ENCODE results near the gene TLDC2. TPM values are rescaled to one million over a fixed set of nuclear protein-coding genes. Genes with fewer than 3 reads are reported as not detected.
A peak's percentile ranks its signal among the peaks of the same experiment; 100 is the strongest.
"Not testable (repeated sequence)": the region's sequence is repeated elsewhere in the genome, so short reads cannot be mapped to it uniquely, and the experiment has no call there.

Gene TLDC2
- total RNA-seq, 1 donor from 2014 or later = not detected

GRCh38 chr20:36839150-36839549 is 36.8 kb upstream of the TLDC2 start:
- Histone ChIP-seq H3K4me3 (no peak overlapping the region), H3K36me3 (peaks cover 27% of the 10 kb centered on the region), H3K9me3 (replicated peaks) (no peaks in the 10 kb centered on the region), H3K27me3 (ENCODE audit: low read depth) (no peaks in the 10 kb centered on the region), H3K27ac (replicated peaks) (no peak overlapping the region), H3K4me1 (peaks cover 57% of the 10 kb centered on the region)
- DNase-seq = no peak
- intact Hi-C loops (cut with micrococcal nuclease) = no loop called here
- no peak for TF ChIP-seq CTCF (IDR thresholded peaks at IDR 0.05; ENCODE audit: borderline replicate concordance)

GRCh38 chr20:36841030-36841429 is 34.9 kb upstream of the TLDC2 start:
- peaks cover 58% of the 10 kb centered on the region for H3K4me1 ChIP-seq
- H3K27ac ChIP-seq (replicated peaks) = peak overlapping the region; percentile 92
- intact Hi-C loops (cut with micrococcal nuclease); DNase-seq; H3K4me3 ChIP-seq; H3K9me3 ChIP-seq (replicated peaks); H3K27me3 ChIP-seq (ENCODE audit: low read depth): not testable (repeated sequence)
- peaks cover 27% of the 10 kb centered on the region for H3K36me3 ChIP-seq

GRCh38 chr20:36845288-36845971 is 30.5 kb upstream of the TLDC2 start:
- Histone ChIP-seq H3K4me3 (no peak overlapping the region), H3K36me3 (no peaks in the 10 kb centered on the region), H3K27me3 (ENCODE audit: low read depth) (no peaks in the 10 kb centered on the region), H3K9me3 (replicated peaks) (no peaks in the 10 kb centered on the region), H3K4me1 (peaks cover 83% of the 10 kb centered on the region), H3K27ac (replicated peaks) (peak overlapping the region; percentile 92)
- no peak for DNase-seq
- intact Hi-C loops (cut with micrococcal nuclease) = no loop called here
- TF ChIP-seq CTCF (IDR thresholded peaks at IDR 0.05; ENCODE audit: borderline replicate concordance) = no peak

- intact Hi-C loops (cut with micrococcal nuclease) = no loop called here
- H3K27me3 ChIP-seq (ENCODE audit: low read depth) = no peaks in the 10 kb centered on the region
- DNase-seq = peak; percentile 83
- H3K4me3 ChIP-seq = no peak overlapping the region
- no peaks in the 10 kb centered on the region for H3K9me3 ChIP-seq (replicated peaks)
- peaks cover 89% of the 10 kb centered on the region for H3K4me1 ChIP-seq
- H3K27ac ChIP-seq (replicated peaks) = peak overlapping the region; percentile 92
- H3K36me3 ChIP-seq = no peaks in the 10 kb centered on the region
- TF ChIP-seq CTCF (IDR thresholded peaks at IDR 0.05; ENCODE audit: borderline replicate concordance) = no peak
Measured at GRCh38 chr20:36847009-36847709, 28.8 kb upstream of the TLDC2 start.

- intact Hi-C loops (cut with micrococcal nuclease) = no loop called here
- no peak for TF ChIP-seq CTCF (IDR thresholded peaks at IDR 0.05; ENCODE audit: borderline replicate concordance)
Measured at GRCh38 chr20:36847710-36848040, 28.3 kb upstream of the TLDC2 start.

GRCh38 chr20:36848078-36848660 is 27.8 kb upstream of the TLDC2 start:
- Histone ChIP-seq H3K4me3 (no peak overlapping the region), H3K9me3 (replicated peaks) (no peaks in the 10 kb centered on the region), H3K36me3 (no peaks in the 10 kb centered on the region), H3K27ac (replicated peaks) (peak overlapping the region; percentile 92), H3K27me3 (ENCODE audit: low read depth) (no peaks in the 10 kb centered on the region), H3K4me1 (peaks cover 90% of the 10 kb centered on the region)
- peak; percentile 57 for DNase-seq
- intact Hi-C loops (cut with micrococcal nuclease) = no loop called here
- TF ChIP-seq CTCF (IDR thresholded peaks at IDR 0.05; ENCODE audit: borderline replicate concordance) = no peak

More at GRCh38 chr20:36847710-36848040, 28.3 kb upstream of the TLDC2 start:
- H3K4me3 ChIP-seq = no peak overlapping the region
- peak overlapping the region; percentile 92 for H3K27ac ChIP-seq (replicated peaks)
- peaks cover 90% of the 10 kb centered on the region for H3K4me1 ChIP-seq
- H3K9me3 ChIP-seq (replicated peaks) = no peaks in the 10 kb centered on the region
- H3K27me3 ChIP-seq (ENCODE audit: low read depth) = no peaks in the 10 kb centered on the region
- DNase-seq = no peak
- H3K36me3 ChIP-seq = no peaks in the 10 kb centered on the region

All from left ventricle myocardium inferior (tissue), 1 donor.